LNCAP (cell line): ENCODE results near the gene EFCAB9.

Experiments
- TF ChIP-seq, protein P1 (sequence below): fragments of 450-650 bp; IDR thresholded peaks from 2 replicates; pipeline ENCODE4 v1.5.1; 2017; ENCODE audit warnings: mild to moderate bottlenecking

Gene EFCAB9

DNA sequence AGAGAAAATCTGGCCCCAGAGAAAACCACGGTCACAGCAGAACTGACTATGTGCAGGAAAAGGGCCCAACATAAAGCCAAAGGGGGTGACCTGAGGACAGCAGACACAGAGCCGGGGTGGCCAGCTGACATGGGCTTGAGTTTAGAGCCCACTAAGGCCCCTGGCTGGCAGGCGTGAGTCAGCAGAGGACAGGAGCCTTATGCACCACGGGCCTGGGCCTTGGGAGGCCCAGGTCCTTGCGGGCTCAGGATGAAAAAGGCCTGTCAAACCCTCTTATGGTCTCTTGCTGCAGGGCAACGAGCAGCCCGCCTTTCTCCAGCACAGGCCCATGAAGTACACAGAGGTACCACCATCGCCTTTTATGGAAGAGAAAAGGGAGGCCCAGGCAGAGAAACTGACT lies 25.7 kb upstream of the EFCAB9 start:
- TF ChIP-seq, protein P1, sequence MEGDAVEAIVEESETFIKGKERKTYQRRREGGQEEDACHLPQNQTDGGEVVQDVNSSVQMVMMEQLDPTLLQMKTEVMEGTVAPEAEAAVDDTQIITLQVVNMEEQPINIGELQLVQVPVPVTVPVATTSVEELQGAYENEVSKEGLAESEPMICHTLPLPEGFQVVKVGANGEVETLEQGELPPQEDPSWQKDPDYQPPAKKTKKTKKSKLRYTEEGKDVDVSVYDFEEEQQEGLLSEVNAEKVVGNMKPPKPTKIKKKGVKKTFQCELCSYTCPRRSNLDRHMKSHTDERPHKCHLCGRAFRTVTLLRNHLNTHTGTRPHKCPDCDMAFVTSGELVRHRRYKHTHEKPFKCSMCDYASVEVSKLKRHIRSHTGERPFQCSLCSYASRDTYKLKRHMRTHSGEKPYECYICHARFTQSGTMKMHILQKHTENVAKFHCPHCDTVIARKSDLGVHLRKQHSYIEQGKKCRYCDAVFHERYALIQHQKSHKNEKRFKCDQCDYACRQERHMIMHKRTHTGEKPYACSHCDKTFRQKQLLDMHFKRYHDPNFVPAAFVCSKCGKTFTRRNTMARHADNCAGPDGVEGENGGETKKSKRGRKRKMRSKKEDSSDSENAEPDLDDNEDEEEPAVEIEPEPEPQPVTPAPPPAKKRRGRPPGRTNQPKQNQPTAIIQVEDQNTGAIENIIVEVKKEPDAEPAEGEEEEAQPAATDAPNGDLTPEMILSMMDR, result no peak

DNA sequence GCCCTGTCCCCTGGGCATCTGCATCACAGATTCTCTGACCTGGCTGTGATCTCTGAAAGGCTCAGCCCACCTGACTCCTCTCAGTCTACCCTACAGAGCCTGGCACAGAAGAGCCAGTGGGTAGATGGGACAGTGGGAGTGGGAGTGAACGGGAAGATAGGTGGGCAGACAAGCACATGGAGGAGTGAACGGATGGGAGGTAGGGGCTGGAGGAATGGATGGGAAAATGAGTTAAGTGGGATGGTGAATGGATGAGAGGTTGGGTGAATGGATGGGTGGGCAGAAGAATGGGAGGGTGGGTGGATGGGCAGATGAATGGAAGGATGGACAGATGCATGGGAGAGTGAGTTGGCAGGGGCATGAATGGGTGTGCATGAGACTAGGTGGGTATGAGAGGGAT lies 24.8 kb upstream of the EFCAB9 start:
- TF ChIP-seq, protein P1, result no peak

DNA sequence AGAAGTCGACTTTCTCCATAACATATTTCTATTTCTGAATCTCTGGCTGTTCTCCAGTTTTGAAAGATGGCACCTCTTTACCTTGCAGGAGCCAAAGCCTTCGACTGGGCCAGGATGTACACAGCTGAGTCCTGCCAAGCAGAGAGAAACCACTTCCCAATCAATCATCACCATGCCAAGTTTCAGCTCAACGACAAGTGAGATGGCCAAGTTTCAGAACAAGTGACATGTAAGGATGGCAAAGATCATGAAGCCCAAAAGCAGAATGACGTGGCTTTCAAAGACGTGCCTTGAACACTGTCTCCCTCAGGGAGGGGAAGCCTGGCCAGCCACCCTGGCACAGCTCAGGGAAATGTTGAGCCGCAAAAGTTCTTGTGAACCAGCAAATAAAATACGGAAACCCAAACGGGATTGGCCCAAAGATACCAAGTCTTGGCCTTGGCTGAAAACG lies 23.7 kb upstream of the EFCAB9 start:
- TF ChIP-seq, protein P1, result no peak

DNA sequence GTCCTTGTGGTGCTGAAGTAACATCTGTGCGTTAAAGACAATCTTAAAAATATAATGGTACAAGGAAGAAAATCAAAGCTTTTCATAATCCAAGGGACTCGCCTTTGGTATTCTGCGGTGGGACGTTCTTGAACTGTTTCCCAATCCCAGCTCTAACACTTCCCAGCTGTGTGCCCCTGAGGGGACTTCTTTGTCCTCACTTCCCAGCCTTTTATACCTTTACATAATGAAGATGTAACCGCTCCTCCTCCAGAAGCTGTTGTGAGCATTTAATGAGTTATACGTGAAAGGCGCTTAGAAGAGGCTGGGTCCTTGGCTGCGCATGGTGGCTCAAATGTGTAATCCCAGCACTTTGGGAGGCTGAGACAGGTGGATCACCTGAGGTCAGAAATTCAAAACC lies 22.9 kb upstream of the EFCAB9 start:
- TF ChIP-seq, protein P1, result no peak

DNA sequence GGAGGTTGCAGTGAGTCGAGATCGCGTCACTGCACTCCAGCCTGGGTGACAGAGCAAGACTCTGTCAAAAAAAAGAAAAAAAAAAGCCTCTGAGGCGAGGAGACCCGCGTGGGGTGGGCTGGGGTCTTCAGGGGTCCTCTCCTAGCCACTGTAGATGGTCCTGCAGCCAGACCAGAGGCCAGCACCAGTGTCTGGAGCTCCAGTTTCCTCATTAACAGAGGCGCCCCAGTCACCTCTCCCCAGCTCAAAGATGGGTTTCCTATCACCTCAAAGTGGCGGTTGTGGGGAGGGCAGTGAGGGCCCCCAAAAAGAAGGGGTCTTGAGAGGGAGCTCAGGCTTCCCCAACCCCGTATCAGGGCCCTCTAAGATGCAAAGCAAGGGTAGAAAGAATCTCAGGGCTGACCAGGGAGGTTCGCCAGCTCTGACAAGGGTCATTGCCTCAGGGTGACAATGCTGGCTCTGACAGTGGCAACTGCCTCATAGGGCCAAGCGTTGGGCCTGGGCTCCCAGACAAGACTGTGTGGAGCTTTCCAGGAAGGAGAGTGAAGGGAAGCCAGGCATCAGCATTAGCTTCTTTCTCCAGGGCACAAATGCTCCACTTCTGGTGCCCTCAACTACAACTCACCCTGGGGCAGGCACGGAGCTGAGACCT lies 20.9 kb upstream of the EFCAB9 start:
- TF ChIP-seq, protein P1, result no peak

DNA sequence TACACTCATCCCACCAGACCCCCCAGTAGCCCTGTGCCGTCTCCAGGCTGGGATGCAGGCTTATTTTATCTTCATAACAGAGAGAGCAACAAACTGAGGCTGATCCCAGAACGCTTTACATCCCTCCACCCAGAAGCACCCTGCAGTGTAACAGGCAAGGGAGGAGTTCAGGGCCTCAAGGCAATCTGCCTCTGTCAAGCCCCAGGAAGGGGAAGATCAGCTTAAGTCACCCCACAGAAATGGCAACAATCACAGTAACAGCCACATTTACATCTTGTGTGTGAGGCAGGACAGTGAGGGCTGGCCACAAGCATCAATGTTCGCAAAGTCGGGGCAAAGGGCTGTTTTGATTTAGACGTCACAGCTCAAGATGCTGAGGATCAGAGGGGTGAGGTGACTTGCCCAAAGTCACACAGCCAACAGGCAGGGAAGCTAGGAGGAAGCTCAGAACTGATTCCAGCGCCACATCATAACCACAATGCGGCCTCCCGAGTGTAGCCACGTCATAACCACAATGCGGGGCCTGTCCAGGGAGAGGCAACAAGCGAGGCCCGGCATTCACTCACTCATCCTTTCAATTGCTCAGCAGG lies 20.3 kb upstream of the EFCAB9 start:
- TF ChIP-seq, protein P1, result no peak

DNA sequence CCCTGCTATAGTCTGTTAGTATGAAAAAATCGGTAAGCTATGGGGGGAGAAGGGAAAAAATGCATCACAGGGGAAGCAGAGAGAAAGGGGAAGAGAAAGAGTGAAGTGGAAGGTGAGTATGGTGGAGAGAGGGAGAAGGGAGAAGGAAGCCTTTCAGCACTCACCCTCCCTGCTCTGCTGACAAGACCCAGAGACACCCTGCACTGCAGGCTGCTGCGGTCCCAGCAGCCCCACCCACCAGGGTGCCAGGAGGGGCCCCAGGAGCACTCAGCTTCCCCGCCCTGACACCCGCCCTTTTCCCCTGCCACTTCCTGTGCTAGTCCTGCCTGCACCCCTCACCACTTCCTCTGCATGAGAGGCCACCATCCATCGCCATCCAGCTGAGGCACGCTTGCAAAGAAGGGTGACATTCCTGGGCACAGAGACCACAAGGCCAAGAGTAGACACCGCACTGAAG lies 18.7 kb upstream of the EFCAB9 start:
- TF ChIP-seq, protein P1, result no peak

DNA sequence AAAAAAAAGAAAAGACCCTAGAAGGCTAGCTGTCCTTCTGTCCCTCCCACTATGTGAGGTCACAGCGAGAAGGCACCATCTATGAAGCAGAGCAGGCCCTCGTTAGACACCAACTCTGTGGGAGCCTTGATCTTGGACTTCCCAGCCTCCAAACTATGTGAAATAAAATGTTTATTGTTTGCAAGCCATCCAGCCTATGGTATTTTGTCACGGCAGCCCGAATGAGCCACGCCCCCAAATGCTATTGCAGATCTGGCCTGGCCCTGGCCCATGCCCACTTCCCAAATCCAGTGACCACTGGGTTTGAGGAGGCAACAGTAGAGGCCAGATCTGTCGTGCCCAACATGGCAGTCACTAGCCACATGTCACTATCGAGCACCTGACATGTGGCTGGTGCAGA lies 16.8 kb upstream of the EFCAB9 start:
- TF ChIP-seq, protein P1, result no peak
